OCI-LY7 (cell line): Measurements from ENCODE around the gene AIM2. TPM values are rescaled to one million over a fixed set of nuclear protein-coding genes. Genes with fewer than 3 reads are reported as not detected.
"Not testable (repeated sequence)": the region's sequence is repeated elsewhere in the genome, so short reads cannot be mapped to it uniquely, and the experiment has no call there.

Experiments
- BruUV-seq: library from RNA; stranded (reverse); fragments of 400-500 nt; replicated peaks from 2 replicates; lab custom pipeline; 2021; lab: Mats Ljungman, UMichigan
- CTCF ChIA-PET: fragments of 300-600 bp; sonication (Branson Sonifier 250); formaldehyde crosslinking; loops from one replicate; lab custom pipeline; 2022; ENCODE audit warnings: antibody characterized with exemption; ENCODE audit not compliant: unreplicated experiment; lab: Charles Lee
- POLR2A ChIA-PET: fragments of 300-600 bp; sonication (Branson Sonifier 250); formaldehyde crosslinking; loops from one replicate; lab custom pipeline; 2022; ENCODE audit warnings: antibody characterized with exemption; lab: Charles Lee
- DNase-seq: peaks from one replicate; pipeline ENCODE4 v3.0.0-alpha.2; 2015; ENCODE audit warnings: low spot score
- H2AFZ ChIP-seq: fragments of 200-600 bp; sonication (generic), shearing (Covaris generic); 2 replicates; pipeline ENCODE4 v1.6.1; 2014; ENCODE audit warnings: mild to moderate bottlenecking, antibody characterized with exemption, low read length, moderate library complexity
- H3K27ac ChIP-seq: fragments of 200-600 bp; sonication (generic); 2 replicates; pipeline ENCODE4 v1.5.1; 2014; ENCODE audit warnings: mixed run types, low read depth, mild to moderate bottlenecking, moderate library complexity, low read length, inconsistent platforms; ENCODE audit not compliant: poor library complexity, severe bottlenecking
- H3K36me3 ChIP-seq: fragments of 200-600 bp; sonication (generic); 2 replicates; pipeline ENCODE4 v1.6.1; 2014; ENCODE audit warnings: mild to moderate bottlenecking, antibody characterized with exemption, low read length, moderate library complexity, mixed read lengths; ENCODE audit not compliant: insufficient read depth
- H3K4me1 ChIP-seq: fragments of 200-600 bp; sonication (generic); 2 replicates; pipeline ENCODE4 v1.5.1; 2014; ENCODE audit warnings: mild to moderate bottlenecking, low read length; ENCODE audit not compliant: insufficient read depth, poor library complexity, severe bottlenecking
- H3K4me2 ChIP-seq: fragments of 200-600 bp; sonication (generic); 2 replicates; pipeline ENCODE4 v1.6.1; 2014; ENCODE audit warnings: mild to moderate bottlenecking, low read length
- H3K4me3 ChIP-seq: fragments of 200-600 bp; sonication (generic); 2 replicates; pipeline ENCODE4 v1.5.1; 2014; ENCODE audit warnings: mild to moderate bottlenecking, low read depth, low read length; ENCODE audit not compliant: poor library complexity, severe bottlenecking
- H3K79me2 ChIP-seq: fragments of 200-600 bp; sonication (generic); 2 replicates; pipeline ENCODE4 v1.6.1; 2016; ENCODE audit warnings: low read depth, mild to moderate bottlenecking, low read length, moderate library complexity, mixed read lengths; ENCODE audit not compliant: insufficient read depth
- H3K9me2 ChIP-seq: fragments of 200-600 bp; sonication (generic); 2 replicates; pipeline ENCODE4 v1.6.1; 2016; ENCODE audit warnings: mild to moderate bottlenecking, low read length, mixed read lengths; ENCODE audit not compliant: insufficient read depth
- H3K9me3 ChIP-seq: fragments of 200-600 bp; sonication (generic); 2 replicates; pipeline ENCODE4 v1.6.1; 2014; ENCODE audit warnings: mild to moderate bottlenecking, mixed run types, low read length, mixed read lengths
- H4K20me1 ChIP-seq: fragments of 200-600 bp; sonication (generic); 2 replicates; pipeline ENCODE4 v1.6.1; 2014; ENCODE audit warnings: mild to moderate bottlenecking, antibody characterized with exemption, low read length, moderate library complexity, mixed read lengths; ENCODE audit not compliant: insufficient read depth
- EZH2phosphoT487 ChIP-seq: fragments of 200-600 bp; sonication (generic); IDR thresholded peaks from 2 replicates; pipeline ENCODE4 v1.6.1; 2018; ENCODE audit warnings: low read depth, borderline replicate concordance, mild to moderate bottlenecking, mixed run types, antibody characterized with exemption, low read length, moderate library complexity, mixed read lengths
- intact Hi-C: fragments of 100-400 bp; cut with micrococcal nuclease; formaldehyde crosslinking; loops from one replicate; pipeline ENCODE4 v1.10.0; 2022; ENCODE audit not compliant: unreplicated experiment
- total RNA-seq, 2 experiments: library from RNA; depleted of rRNA in 1 of 2; stranded (reverse); fragments of >200 nt in 1 of 2; shearing (Covaris generic) in 1 of 2; gene quantifications; 2 replicates each; pipeline ENCODE4 v1.2.3, GENCODE V29; 2014 to 2022
- TF ChIP-seq, protein P1 (sequence below): fragments of 200-600 bp; sonication (generic); conservative IDR thresholded peaks from 2 replicates; pipeline ENCODE4 v1.5.1; 2014; ENCODE audit warnings: mild to moderate bottlenecking, antibody characterized with exemption, low read length, moderate library complexity, mixed read lengths

AIM2 gene
- total RNA-seq, 2 experiments from 2014 or later, result 18.2 to 28.1 TPM

DNA sequence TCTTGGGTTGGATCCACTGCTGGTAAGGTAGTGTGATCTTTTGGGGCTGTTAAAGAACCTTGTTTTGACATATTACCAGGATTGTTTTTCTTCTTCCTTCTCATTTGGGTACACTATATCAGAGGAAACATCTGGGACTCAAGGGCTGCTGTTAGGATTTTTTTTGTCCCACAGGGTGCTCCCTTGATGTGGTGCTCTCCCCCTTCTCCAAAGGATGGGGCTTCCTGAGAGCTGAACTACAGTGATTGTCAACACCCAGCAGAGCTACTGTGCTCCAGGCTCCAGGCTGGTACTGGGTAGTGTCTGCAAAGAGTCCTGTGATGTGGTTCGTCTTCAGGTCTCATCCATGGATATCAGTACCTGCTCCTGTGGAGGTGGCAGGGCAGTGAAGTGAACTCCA is 46.3 kb downstream of the AIM2 start:
- intact Hi-C loops, result no loop called here
- ChIA-PET POLR2A (interaction anchor here (1.9 kb wide), 1 partner anchor 10 kb away, joined by 8 read pairs; no protein-coding TSS in a partner anchor), CTCF (no interaction called here)
- Histone ChIP-seq H2AFZ (no peak overlapping the region), H3K27ac (no peak overlapping the region), H4K20me1 (peaks cover 6% of the 10 kb centered on the region), H3K79me2 (peaks cover 80% of the 10 kb centered on the region), H3K9me2 (no peaks in the 10 kb centered on the region), H3K4me2 (no peak overlapping the region), H3K4me3 (no peak overlapping the region), H3K36me3 (peaks cover 100% of the 10 kb centered on the region), H3K4me1 (no peaks in the 10 kb centered on the region), H3K9me3 (0 out of 2 replicates have a peak, but pooled peaks cover 6% of the 10 kb centered on the region)
- TF ChIP-seq, protein P1, sequence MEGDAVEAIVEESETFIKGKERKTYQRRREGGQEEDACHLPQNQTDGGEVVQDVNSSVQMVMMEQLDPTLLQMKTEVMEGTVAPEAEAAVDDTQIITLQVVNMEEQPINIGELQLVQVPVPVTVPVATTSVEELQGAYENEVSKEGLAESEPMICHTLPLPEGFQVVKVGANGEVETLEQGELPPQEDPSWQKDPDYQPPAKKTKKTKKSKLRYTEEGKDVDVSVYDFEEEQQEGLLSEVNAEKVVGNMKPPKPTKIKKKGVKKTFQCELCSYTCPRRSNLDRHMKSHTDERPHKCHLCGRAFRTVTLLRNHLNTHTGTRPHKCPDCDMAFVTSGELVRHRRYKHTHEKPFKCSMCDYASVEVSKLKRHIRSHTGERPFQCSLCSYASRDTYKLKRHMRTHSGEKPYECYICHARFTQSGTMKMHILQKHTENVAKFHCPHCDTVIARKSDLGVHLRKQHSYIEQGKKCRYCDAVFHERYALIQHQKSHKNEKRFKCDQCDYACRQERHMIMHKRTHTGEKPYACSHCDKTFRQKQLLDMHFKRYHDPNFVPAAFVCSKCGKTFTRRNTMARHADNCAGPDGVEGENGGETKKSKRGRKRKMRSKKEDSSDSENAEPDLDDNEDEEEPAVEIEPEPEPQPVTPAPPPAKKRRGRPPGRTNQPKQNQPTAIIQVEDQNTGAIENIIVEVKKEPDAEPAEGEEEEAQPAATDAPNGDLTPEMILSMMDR, result no peak
- no peak for TF ChIP-seq EZH2phosphoT487
- no peak for DNase-seq
- BruUV-seq, result no TSS peak

DNA sequence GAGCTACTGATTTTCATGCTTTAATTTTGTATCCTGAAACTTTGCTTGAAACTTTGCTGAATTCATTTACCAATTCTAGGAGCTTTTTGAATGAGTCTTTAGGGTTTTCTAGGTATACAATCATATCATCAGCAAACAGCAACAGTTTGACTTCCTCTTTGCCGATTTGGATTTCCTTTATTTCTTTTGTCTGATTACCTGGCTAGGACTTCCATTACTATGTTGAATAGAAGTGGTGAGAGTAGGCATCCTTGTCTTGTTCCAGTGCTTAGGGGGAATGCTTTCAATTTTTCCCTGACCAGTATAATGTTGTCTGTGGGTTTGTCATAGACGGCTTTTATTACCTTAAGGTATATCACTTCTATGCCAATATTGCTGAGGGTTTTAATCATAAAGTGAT is 49.7 kb downstream of the AIM2 start:
- H3K9me3 ChIP-seq, H3K4me3 ChIP-seq, CTCF ChIA-PET, H2AFZ ChIP-seq, H3K4me1 ChIP-seq, BruUV-seq, H3K27ac ChIP-seq, intact Hi-C loops, H3K9me2 ChIP-seq, DNase-seq, H3K4me2 ChIP-seq: not testable (repeated sequence)
- Histone ChIP-seq H4K20me1 (peaks cover 12% of the 10 kb centered on the region), H3K79me2 (peaks cover 98% of the 10 kb centered on the region), H3K36me3 (peaks cover 98% of the 10 kb centered on the region)
- POLR2A ChIA-PET, result interaction anchor here (1.0 kb wide), 1 partner anchor 26 kb away, joined by 3 read pairs; no protein-coding TSS in a partner anchor

DNA sequence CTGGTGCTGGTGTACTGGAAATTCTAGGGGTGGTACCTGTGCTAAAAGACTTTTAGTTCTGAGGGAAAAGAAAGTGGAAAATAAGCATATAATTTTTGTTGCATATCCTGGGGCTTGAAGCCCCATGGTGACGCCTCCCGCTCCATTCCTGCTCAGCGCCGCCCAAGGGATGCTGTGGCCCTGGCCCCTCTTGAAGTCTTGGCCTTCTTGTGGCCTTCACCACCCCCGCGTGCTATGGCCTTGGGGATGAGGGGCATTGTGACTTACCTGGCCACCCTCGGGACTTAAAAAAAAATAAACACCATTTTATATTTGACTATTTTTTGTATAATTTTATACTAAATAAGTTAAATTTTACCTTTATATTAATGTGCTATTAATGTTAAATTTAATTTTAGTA is 51.5 kb downstream of the AIM2 start:
- H3K27ac ChIP-seq, result no peak overlapping the region
- no peak for DNase-seq
- no TSS peak for BruUV-seq
- H3K9me2 ChIP-seq, result no peaks in the 10 kb centered on the region
- H3K79me2 ChIP-seq, result peaks cover 97% of the 10 kb centered on the region
- peaks cover 98% of the 10 kb centered on the region for H3K36me3 ChIP-seq
- TF ChIP-seq EZH2phosphoT487, result no peak
- TF ChIP-seq, protein P1, result no peak
- no peaks in the 10 kb centered on the region for H3K4me1 ChIP-seq
- H2AFZ ChIP-seq, result no peak overlapping the region
- POLR2A ChIA-PET, result interaction anchor here (1.1 to 1.8 kb wide), 3 partner anchors 10 to 43 kb away, joined by 3 to 5 read pairs (median 4); no protein-coding TSS in a partner anchor
- no peak overlapping the region for H3K4me2 ChIP-seq
- no peak overlapping the region for H3K4me3 ChIP-seq
- H4K20me1 ChIP-seq, result peaks cover 12% of the 10 kb centered on the region
- CTCF ChIA-PET, result no interaction called here
- intact Hi-C loops, result no loop called here
- 0 out of 2 replicates have a peak, but pooled peaks cover 6% of the 10 kb centered on the region for H3K9me3 ChIP-seq
